Mammary epithelial cell (primary cell): Measurements from ENCODE around the gene CEP295NL.

Source experiments
- CTCF ChIP-seq, 2 donors: IDR thresholded peaks in 1 of 2; conservative IDR thresholded peaks in 1 of 2; 2 replicates each; pipeline ENCODE4 v1.5.1; 2011 to 2012; ENCODE audit warnings: inconsistent platforms in 2 of 2, low read length in 2 of 2, mild to moderate bottlenecking in 2 of 2, control low read depth in 1 of 2, low read depth in 1 of 2; ENCODE audit not compliant: insufficient read depth in 1 of 2; ENCODE audit errors: extremely low read depth in 1 of 2
- EZH2 ChIP-seq: IDR thresholded peaks from 2 replicates; pipeline ENCODE4 v1.6.1; 2012; ENCODE audit warnings: low read length, inconsistent platforms, borderline replicate concordance

GRCh38 chr17:78935419-78936323 lies 32.7 kb upstream of the CEP295NL start:
- TF ChIP-seq CTCF (conservative IDR thresholded peaks at IDR 0.05 in 1 of 2, IDR thresholded peaks at IDR 0.05 in 1 of 2; ENCODE audit: extremely low read depth in 1 of 2, insufficient read depth in 1 of 2, low read depth in 1 of 2, low read length in 2 of 2): no peak
- TF ChIP-seq EZH2: no peak
